Adrenal gland (tissue), 5 donors: ENCODE data around the gene OSBPL10.

Experiments
- POLR2A ChIP-seq, 2 donors: fragments of 450-650 bp; IDR thresholded peaks; one replicate each; pipeline ENCODE4 v1.6.1; 2017; ENCODE audit warnings: antibody characterized with exemption in 2 of 2, mild to moderate bottlenecking in 2 of 2, moderate library complexity in 1 of 2
- TF ChIP-seq, protein P1 (sequence below), 6 experiments: fragments of 450-650 bp in 4 of 6; fragments of 200-600 bp in 2 of 6; sonication (generic) in 1 of 6; IDR thresholded peaks; 1 replicate in 5 of 6; 2 replicates in 1 of 6; pipeline versions ENCODE4 v1.5.1 to v1.8.0; 2016 to 2021; ENCODE audit warnings: antibody characterized with exemption in 6 of 6, mild to moderate bottlenecking in 2 of 6, moderate library complexity in 1 of 6
- donor health status: DM: no; HTN: no; CAD: no.

GRCh38 chr3:31804251-31805051, 176.6 kb downstream of the OSBPL10 start:
- TF ChIP-seq, protein P1, sequence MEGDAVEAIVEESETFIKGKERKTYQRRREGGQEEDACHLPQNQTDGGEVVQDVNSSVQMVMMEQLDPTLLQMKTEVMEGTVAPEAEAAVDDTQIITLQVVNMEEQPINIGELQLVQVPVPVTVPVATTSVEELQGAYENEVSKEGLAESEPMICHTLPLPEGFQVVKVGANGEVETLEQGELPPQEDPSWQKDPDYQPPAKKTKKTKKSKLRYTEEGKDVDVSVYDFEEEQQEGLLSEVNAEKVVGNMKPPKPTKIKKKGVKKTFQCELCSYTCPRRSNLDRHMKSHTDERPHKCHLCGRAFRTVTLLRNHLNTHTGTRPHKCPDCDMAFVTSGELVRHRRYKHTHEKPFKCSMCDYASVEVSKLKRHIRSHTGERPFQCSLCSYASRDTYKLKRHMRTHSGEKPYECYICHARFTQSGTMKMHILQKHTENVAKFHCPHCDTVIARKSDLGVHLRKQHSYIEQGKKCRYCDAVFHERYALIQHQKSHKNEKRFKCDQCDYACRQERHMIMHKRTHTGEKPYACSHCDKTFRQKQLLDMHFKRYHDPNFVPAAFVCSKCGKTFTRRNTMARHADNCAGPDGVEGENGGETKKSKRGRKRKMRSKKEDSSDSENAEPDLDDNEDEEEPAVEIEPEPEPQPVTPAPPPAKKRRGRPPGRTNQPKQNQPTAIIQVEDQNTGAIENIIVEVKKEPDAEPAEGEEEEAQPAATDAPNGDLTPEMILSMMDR (IDR thresholded peaks at IDR 0.05), result no peak
- TF ChIP-seq POLR2A (IDR thresholded peaks at IDR 0.05), result no peak
